ENCODE results near the gene TDRD1.

GRCh38 chr10:114168450-114169009 lies 10.6 kb upstream of the TDRD1 start:
- TF ChIP-seq POLR2A (IDR thresholded peaks at IDR 0.05) = no peak
- no peak for TF ChIP-seq CTCF (IDR thresholded peaks at IDR 0.05)

All from stomach (tissue), 4 donors.